ENCODE measurements around the gene MMP27. TPM values are rescaled to one million over a fixed set of nuclear protein-coding genes. Genes with fewer than 3 reads are reported as not detected.
A peak's percentile ranks its signal among the peaks of the same experiment; 100 is the strongest.
"Not testable (repeated sequence)": the region's sequence is repeated elsewhere in the genome, so short reads cannot be mapped to it uniquely, and the experiment has no call there.

The MMP27 gene
- total RNA-seq, 1 donor from 2014 or later = not detected

GRCh38 chr11:102734650-102735049 is 29.1 kb upstream of the MMP27 start:
- Mint-ChIP-seq H3K27me3 (ENCODE audit: low read depth) (no peaks in the 10 kb centered on the region), H3K27ac (no peak overlapping the region), H3K4me3 (no peak overlapping the region), H3K36me3 (peaks cover 2% of the 10 kb centered on the region), H3K4me1 (no peaks in the 10 kb centered on the region), H3K9me3 (peaks cover 14% of the 10 kb centered on the region)
- no peak for DNase-seq (ENCODE audit: low spot score in 2 of 2, unreplicated experiment in 2 of 2)
- TF ChIP-seq, protein P1, sequence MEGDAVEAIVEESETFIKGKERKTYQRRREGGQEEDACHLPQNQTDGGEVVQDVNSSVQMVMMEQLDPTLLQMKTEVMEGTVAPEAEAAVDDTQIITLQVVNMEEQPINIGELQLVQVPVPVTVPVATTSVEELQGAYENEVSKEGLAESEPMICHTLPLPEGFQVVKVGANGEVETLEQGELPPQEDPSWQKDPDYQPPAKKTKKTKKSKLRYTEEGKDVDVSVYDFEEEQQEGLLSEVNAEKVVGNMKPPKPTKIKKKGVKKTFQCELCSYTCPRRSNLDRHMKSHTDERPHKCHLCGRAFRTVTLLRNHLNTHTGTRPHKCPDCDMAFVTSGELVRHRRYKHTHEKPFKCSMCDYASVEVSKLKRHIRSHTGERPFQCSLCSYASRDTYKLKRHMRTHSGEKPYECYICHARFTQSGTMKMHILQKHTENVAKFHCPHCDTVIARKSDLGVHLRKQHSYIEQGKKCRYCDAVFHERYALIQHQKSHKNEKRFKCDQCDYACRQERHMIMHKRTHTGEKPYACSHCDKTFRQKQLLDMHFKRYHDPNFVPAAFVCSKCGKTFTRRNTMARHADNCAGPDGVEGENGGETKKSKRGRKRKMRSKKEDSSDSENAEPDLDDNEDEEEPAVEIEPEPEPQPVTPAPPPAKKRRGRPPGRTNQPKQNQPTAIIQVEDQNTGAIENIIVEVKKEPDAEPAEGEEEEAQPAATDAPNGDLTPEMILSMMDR (IDR thresholded peaks at IDR 0.05; ENCODE audit: unreplicated experiment) = no peak

- Mint-ChIP-seq H3K27ac (no peak overlapping the region), H3K9me3 (peaks cover 4% of the 10 kb centered on the region), H3K36me3 (peaks cover under 1% of the 10 kb centered on the region), H3K4me1 (no peaks in the 10 kb centered on the region), H3K27me3 (ENCODE audit: low read depth) (no peaks in the 10 kb centered on the region), H3K4me3 (no peak overlapping the region)
- peak in 1 of 2 experiments; percentile 43 for DNase-seq (ENCODE audit: low spot score in 2 of 2, unreplicated experiment in 2 of 2)
- TF ChIP-seq, protein P1 (IDR thresholded peaks at IDR 0.05; ENCODE audit: unreplicated experiment) = peak; percentile 53
Observed at GRCh38 chr11:102733232-102733875, 27.8 kb upstream of the MMP27 start.

DNA sequence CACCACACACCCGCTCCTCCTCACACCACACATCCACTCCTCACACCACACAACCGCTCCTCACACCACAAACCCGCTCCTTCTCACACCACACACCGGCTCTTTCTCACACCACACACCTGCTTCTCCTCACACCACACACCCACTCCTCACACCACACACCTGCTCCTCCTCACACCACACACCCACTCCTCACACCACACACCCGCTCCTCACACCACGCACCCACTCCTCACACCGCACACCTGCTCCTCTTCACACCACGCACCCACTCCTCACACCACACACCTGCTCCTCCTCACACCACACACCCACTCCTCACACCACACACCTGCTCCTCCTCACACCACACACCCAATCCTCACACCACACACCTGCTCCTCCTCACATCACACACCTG is 25.4 kb upstream of the MMP27 start:
- not testable (repeated sequence) for H3K36me3 Mint-ChIP-seq; DNase-seq (ENCODE audit: low spot score in 2 of 2, unreplicated experiment in 2 of 2); H3K9me3 Mint-ChIP-seq; H3K4me3 Mint-ChIP-seq; H3K27me3 Mint-ChIP-seq (ENCODE audit: low read depth); H3K4me1 Mint-ChIP-seq; H3K27ac Mint-ChIP-seq

- no peaks in the 10 kb centered on the region for H3K36me3 Mint-ChIP-seq
- H3K4me3 Mint-ChIP-seq = no peak overlapping the region
- no peaks in the 10 kb centered on the region for H3K9me3 Mint-ChIP-seq
- no peaks in the 10 kb centered on the region for H3K27me3 Mint-ChIP-seq (ENCODE audit: low read depth)
- TF ChIP-seq, protein P1 (IDR thresholded peaks at IDR 0.05; ENCODE audit: unreplicated experiment) = no peak
- H3K27ac Mint-ChIP-seq = no peak overlapping the region
- no peaks in the 10 kb centered on the region for H3K4me1 Mint-ChIP-seq
- no peak for DNase-seq (ENCODE audit: low spot score in 2 of 2, unreplicated experiment in 2 of 2)
Observed at GRCh38 chr11:102729849-102730815, 24.6 kb upstream of the MMP27 start.

DNA sequence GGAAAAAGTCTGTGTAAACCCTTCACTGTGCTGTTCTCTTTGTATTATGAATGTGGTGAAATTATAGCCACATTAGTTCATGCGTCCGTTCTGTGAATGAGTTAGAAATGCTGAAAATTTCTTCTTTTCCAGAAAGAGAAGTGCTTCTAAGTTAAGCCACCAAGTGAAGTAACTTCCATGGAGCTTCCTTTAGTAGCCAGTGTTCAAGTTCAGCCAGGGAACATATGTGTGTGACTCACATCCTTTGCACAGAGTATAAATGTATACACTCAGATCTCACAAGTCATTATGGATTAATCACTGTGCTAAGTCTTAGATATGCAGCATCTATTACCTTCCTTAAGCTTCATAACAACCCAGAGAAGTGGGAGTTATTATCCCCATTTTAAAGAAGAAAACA is 22.3 kb upstream of the MMP27 start:
- H3K9me3 Mint-ChIP-seq = no peaks in the 10 kb centered on the region
- no peaks in the 10 kb centered on the region for H3K36me3 Mint-ChIP-seq
- no peak for DNase-seq (ENCODE audit: low spot score in 2 of 2, unreplicated experiment in 2 of 2)
- H3K27me3 Mint-ChIP-seq (ENCODE audit: low read depth) = no peaks in the 10 kb centered on the region
- H3K4me1 Mint-ChIP-seq = no peaks in the 10 kb centered on the region
- no peak overlapping the region for H3K27ac Mint-ChIP-seq
- TF ChIP-seq, protein P1 (IDR thresholded peaks at IDR 0.05; ENCODE audit: unreplicated experiment) = no peak
- no peak overlapping the region for H3K4me3 Mint-ChIP-seq

- Mint-ChIP-seq H3K27me3 (ENCODE audit: low read depth) (no peaks in the 10 kb centered on the region), H3K9me3 (peaks cover 7% of the 10 kb centered on the region), H3K4me1 (no peaks in the 10 kb centered on the region), H3K36me3 (no peaks in the 10 kb centered on the region), H3K27ac (no peak within 1 kb of the TSS), H3K4me3 (no peak within 1 kb of the TSS)
- TF ChIP-seq, protein P1 (IDR thresholded peaks at IDR 0.05; ENCODE audit: unreplicated experiment) = no peak
- DNase-seq (ENCODE audit: low spot score in 2 of 2, unreplicated experiment in 2 of 2) = no peak
Observed at GRCh38 chr11:102724904-102725500, 19.4 kb upstream of the MMP27 start, which contains the start of gene MMP8. Gene MMP8, minus strand, starts transcription at chr11:102724954. Its CDS starts 99 bp downstream, at chr11:102724855.
